IPS-NIHi7 (cell line): ENCODE data around the gene GPR153.

Experiments used
- DNase-seq: peaks from one replicate; pipeline ENCODE4 v3.0.0; 2012; ENCODE audit warnings: mixed read lengths; ENCODE audit errors: extremely low spot score

Gene GPR153

GRCh38 chr1:6269720-6270400 is 9.0 kb upstream of the GPR153 start:
- no peak for DNase-seq

DNA sequence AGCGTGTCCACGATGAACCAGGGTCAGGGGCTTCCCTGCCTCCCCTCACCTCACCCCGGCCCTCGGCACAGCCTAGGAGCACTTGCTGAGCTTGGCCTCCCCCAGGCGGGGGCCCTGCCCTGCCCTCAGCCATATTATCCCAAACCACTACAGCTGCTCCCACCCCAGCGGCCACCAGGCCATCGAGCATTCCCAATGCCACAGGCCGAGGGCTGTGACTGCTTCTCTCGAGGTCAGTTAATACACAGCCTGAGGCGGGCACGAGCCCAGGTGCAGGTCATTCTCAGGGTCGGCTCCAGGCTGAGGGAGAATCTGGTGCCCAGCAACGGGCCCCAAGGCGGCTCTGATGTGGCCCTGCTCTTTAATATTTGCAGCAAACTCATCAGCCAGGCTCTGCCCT is 8.4 kb upstream of the GPR153 start:
- no peak for DNase-seq

DNA sequence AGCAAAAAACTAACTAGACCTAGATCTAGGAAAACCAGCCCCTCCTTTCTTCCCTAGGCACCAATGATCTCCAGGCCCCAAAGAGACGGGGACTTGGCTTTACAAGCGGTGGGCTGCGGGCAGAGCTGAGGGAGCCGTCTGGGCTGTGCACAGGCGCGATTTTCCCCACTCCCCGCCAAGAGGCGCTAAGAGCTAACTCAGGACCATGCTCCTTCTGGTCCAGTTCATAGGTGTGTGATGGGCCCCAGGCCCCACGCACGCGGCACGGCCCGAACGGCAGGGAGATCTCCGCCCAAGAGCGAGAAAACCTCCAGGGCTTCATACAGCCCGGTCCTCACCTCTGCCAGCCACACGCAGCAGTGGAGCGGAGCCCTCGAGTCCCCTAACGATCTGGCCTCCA is 7.5 kb upstream of the GPR153 start:
- DNase-seq = no peak

DNA sequence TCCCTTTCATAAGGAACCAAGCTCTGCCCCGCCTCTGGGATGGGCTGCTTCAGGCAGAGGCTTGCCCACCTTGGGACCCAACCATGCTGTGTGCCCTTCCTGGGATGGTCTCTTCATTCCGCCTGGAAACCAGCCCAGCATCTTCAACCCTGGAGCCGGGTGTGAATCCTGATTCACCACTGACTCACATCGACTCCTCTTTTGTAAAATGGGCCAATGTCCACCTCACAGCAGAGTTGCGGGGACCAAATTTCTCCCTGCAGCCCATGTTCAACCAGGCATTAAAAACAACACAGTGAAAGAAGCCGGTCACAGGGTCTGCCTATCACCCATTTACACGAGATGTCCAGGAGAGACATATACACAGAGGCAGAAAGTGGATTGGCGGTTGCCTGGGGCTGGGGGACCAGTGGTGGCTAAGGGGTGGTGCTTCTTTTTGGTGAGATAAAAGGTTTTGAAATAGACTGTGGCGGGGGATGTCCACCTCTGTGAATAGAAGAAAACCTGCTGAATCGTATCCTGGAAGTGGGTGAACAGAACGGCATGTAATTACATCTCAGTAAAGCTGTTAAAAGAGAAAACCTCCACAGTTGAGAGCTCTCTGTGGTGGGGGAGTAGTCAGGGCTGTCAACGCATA is 6.9 kb upstream of the GPR153 start:
- no peak for DNase-seq

- no peak for DNase-seq
Observed at GRCh38 chr1:6266641-6267040, 5.7 kb upstream of the GPR153 start.

DNA sequence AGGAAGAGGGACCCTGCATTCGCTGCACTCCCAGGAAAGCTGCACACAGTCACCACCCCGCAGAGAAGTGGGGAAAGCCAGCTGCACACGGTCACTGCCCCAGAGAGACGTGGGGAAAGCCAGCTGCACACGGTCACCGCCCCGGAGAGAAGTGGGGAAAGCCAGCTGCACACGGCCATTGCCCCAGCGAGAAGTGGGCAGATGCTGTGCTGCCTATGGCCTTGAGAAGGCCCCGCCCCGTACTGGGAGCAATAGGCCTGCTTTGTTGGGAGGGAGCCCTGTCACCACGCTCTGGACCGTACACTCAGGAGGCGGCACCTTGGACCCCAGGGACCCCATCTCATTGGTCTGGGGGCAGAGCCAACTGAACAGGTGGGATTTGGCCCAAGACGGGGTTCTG is 4.3 kb upstream of the GPR153 start:
- DNase-seq = no peak

- DNase-seq = no peak
Observed at GRCh38 chr1:6263716-6264115, 2.8 kb upstream of the GPR153 start.

DNA sequence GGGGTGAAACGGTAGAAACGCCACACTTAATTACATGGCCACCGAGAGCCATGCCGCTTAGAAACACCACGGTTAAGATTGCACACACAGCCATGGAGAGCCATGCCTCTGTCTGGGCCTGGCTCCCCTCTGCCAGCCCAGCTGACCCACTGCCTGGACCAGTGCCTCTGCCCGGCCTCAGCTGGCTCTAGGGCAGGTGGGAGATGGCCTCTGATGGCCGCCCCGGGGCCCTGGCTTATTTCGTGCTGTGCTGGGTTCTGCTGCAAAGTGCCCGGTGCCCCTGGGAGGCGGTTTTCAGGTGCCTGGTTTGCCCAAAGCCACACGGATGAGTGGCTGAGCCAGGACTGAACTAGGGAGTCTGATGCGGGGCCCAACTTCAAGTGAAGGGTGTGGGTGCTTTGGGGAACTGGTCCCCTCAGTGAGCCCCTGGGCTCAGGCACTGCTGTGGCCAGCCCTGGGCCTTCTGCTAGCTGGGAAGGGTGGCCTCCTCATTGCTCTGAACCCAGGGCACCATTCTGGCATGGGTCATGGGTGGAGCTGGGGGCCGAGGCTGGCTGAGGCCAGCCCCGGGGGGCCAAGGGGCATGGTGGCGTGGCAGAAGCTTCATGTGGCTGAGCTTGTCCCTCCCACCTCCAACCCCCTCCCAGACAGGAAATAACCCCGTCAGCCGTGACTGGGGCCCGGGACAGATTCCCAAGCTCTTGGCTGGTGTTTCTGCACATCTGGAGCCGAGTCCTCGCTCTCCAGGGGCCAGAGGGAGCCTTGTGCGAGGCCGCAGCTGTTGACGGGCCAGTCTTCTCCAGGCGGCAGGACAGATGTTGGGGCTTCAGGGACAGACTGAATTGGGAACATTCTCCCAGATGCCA is 1.9 kb upstream of the GPR153 start:
- no peak for DNase-seq

DNA sequence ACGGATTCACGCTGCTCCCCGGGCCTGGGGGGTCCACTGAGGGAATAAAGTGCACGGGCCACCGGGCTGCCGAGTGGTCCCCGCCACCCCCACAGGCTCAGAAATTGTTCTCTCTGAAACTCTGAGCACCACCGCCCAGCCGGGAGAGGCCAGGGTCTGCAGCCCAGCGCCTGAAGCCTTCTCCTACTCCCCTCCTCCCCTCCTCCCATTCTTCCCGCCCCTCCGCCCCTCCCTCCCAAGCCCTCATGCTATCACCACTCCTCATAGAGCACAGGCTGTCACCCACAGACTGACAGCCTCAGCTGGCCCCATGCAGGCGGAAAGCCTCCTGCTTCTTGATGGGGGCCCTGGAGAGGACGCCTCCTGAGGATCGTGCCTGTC is 707 bp upstream of the GPR153 start:
- DNase-seq = peak; percentile 72

- peak; percentile 32 for DNase-seq
Observed at GRCh38 chr1:6260433-6260934, 414 bp downstream of the GPR153 start.

GRCh38 chr1:6259491-6260362 is 1.2 kb downstream of the GPR153 start:
- peak; percentile 88 for DNase-seq

DNA sequence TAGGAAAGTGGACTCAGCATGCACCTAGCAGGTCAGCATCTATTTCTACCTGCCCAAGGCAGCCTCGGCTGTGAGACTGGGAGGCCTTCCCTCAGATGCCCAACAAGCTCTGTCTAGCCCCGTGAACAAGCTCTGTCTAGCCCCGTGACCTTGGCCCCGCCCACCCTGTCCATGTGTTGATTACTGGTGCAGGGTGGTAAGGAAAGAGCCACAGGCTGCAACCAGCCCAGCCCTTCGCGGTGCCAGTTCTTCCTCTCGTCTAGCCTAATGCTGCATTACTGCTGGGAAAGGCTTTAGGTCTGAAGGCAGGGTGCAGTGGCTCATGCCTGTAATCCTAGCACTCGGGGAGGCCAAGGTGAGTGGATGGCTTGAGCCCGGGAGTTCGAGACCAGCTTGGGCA is 2.2 kb downstream of the GPR153 start:
- no peak for DNase-seq

- DNase-seq = no peak
Observed at GRCh38 chr1:6257541-6258069, 3.3 kb downstream of the GPR153 start.

- no peak for DNase-seq
Observed at GRCh38 chr1:6256645-6257044, 4.3 kb downstream of the GPR153 start.

DNA sequence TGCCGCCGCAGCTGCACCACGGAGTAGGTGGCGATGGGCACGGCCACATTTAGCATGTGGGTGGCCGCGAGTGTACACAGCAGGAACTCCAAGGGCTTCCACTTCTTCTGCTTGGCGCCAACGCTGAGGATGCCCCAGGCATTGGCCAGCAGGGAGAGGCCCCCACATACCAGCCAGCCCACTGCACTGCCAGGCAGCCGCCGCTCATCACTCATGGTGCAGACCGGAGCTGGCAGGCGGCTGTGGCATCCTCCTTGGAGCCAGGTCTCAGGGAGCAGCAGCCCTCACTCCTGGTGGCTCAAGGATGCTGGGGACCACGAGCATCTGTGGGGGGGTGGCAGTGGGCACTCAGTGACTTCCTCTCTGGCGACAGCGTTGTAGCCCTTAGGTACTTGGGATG is 6.2 kb downstream of the GPR153 start:
- DNase-seq = no peak

- no peak for DNase-seq
Observed at GRCh38 chr1:6253380-6253779, 7.5 kb downstream of the GPR153 start.

DNA sequence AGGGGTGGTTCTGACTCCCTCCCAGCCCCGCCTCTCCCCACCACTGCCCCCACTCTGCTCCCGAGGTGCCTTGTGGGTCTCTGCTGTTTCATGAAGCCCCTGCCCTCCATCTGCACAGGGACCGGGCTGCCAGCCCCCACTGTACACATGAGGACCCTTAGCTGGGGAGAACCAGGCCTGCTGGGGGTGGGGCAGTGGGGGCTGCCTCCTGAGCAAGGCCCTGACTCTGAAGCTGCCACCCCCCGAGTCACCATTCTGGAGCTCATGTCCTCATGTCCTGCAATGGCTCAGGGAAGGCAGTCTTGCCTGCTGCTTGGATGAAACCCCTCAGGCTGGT is 8.6 kb downstream of the GPR153 start:
- DNase-seq = no peak

DNA sequence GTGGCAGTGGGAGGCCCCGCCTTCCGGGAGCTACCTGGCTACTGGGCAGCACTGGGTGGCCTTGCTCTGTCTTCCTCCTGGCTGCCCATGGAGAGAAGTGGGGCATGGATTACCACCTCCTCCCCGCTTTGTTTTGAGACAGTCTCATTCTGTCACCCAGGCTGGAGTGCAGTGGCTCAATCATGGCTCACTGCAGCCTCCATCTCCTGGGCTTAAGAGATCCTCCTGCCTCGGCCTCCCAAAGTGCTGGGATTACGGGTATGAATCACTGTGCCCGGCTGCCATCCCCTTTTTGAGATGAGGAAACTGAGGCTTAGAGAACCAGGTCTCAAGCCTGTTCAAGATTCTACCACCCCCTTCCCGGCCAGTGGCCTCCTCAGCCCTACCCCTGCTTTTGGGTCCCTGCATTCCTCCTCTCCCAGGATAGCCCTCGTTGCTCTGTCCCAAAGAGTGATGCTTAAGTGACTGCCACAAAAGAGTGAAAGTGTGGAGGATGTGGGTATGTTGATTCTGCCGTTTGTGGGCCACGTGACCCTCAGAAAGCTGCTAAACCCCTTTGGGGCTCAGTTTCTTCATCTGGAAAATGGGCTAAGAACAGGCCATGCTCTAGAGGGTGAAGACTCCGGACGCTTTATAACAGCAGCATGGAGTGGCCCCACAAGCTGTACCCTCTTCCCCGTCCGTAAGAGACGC is 9.1 kb downstream of the GPR153 start:
- DNase-seq = no peak

DNA sequence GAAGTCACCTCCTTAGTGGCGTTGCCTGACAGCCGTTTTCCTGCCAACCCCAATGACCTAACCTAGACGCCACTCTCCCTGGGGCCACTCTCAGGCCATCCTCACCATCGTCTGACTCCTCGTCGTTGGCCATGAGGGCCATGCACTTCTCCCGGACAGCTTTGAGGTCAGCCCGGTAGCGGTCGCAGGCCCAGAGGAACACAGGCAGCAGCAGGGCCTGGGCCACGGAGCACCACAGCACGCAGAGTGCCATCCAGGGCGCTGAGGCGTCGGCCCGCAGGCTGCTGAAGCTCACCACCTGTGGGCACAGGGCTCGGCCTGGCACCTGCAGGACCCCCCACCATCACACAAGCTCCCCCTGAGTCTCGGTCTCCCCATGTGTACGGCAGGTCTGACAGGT is 9.7 kb downstream of the GPR153 start:
- DNase-seq = no peak

DNA sequence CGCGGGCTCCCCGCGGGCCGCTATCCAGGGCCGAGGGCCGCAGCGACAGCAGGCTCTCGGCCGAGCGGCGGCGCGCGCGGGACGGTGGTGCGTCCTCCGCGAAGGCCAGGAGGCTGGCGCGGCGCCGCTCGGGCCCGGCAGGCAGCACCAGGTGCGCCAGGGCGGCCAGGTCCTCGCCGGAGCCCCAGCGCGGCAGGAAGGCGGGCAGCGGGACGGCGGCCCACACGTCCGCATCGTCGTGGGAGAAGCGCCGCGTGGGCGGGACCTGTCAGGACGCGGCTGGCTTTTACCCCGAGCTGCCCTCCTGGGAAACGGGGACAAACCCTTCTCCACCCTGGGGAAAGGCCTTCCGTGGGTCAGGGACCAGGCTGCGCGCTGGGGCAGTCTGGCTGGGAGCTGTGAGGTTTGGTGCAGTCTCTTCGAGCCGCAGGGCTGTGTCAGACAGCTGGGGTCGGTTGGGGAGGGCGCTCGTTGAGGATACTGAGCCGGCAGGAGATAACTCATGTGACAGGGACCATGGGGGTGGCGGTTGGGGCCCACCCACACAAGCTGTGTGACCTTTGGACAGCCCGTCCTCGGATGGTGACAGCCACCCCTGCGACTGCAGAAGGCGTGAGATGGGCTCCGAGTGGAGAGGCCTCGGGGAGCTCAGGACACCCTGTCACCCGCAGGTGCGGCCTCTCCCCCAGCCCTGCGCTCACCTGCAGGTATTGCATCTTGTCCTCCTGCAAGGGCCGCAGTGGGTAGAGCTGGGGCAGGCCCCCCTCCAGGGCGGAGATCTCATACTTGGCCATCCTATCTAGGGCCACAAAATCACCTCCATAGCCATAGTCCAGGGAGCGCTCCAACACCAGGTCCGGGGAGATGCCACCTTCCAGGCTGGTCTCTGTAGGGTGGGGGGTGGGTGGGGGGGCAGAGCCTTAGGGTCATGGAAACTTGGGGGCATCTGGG is 10.9 kb downstream of the GPR153 start:
- DNase-seq = no peak
